ENCODE measurements around the gene PRPF40A. TPM values are rescaled to one million over a fixed set of nuclear protein-coding genes. Genes with fewer than 3 reads are reported as not detected.
A peak's percentile ranks its signal among the peaks of the same experiment; 100 is the strongest.

Gene PRPF40A
- total and polyA plus RNA-seq, 5 donors from 2014 or later: 115 to 142 (median 118) TPM

DNA sequence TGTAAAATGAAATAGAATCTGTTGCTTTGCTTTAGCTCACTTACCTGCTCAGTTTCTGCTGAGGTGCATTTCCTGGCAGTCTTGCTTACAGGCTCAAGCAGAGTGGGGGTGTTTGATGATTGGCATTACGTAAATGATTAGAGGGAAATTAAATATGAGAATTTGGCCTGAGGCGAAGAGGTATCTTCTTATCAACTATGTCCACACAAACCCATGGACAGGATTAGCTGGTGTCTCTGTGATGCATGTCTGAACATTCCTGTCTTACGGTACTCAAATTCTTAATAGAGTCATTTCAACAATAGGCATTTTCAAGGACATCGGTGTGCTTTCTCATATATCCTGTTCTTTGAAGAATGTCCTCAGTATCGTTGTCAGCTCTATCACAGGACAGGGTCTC, 102.1 kb downstream of the PRPF40A start:
- H3K36me3 Mint-ChIP-seq: no peaks in the 10 kb centered on the region
- H3K27me3 Mint-ChIP-seq: peaks cover 16% of the 10 kb centered on the region

GRCh38 chr2:152613235-152613634, 104.0 kb downstream of the PRPF40A start:
- peaks cover 0 to 3% (median 0%) of the 10 kb centered on the region in 4 donors for H3K4me1 Mint-ChIP-seq
- peaks cover 16% of the 10 kb centered on the region for H3K27me3 Mint-ChIP-seq
- no peaks in the 10 kb centered on the region for H3K9me3 ChIP-seq (ENCODE audit: control insufficient read depth in 2 of 2, low read length in 2 of 2)
- DNase-seq (no peak), ATAC-seq (ENCODE audit: low read depth in 2 of 2) (no peak)
- no peaks in the 10 kb centered on the region for H3K9me3 Mint-ChIP-seq
- no peak overlapping the region for H3K27ac Mint-ChIP-seq
- no peak overlapping the region for H3K27ac ChIP-seq (ENCODE audit: insufficient read depth, low read length, poor library complexity, severe bottlenecking)
- H3K36me3 ChIP-seq (ENCODE audit: control insufficient read depth, insufficient read depth, low read length): no peaks in the 10 kb centered on the region
- H3K4me3 ChIP-seq (ENCODE audit: low read depth, low read length): no peak overlapping the region
- H3K36me3 Mint-ChIP-seq: no peaks in the 10 kb centered on the region
- H3K4me1 ChIP-seq (ENCODE audit: control insufficient read depth, insufficient read depth, low read length, poor library complexity, severe bottlenecking): no peaks in the 10 kb centered on the region
- H3K4me3 Mint-ChIP-seq: no peak overlapping the region
- H3K27me3 ChIP-seq (ENCODE audit: control insufficient read depth, insufficient read depth, low read length): peaks cover 7% of the 10 kb centered on the region

More for the DNA sequence above, 102.1 kb downstream of the PRPF40A start:
- Histone ChIP-seq H3K36me3 (ENCODE audit: control insufficient read depth, insufficient read depth, low read length) (no peaks in the 10 kb centered on the region), H3K9me3 (ENCODE audit: control insufficient read depth in 2 of 2, low read length in 2 of 2) (no peaks in the 10 kb centered on the region), H3K27me3 (ENCODE audit: control insufficient read depth, insufficient read depth, low read length) (no peaks in the 10 kb centered on the region), H3K4me1 (ENCODE audit: control insufficient read depth, insufficient read depth, low read length, poor library complexity, severe bottlenecking) (no peaks in the 10 kb centered on the region), H3K27ac (ENCODE audit: insufficient read depth, low read length, poor library complexity, severe bottlenecking) (no peak overlapping the region), H3K4me3 (ENCODE audit: low read depth, low read length) (no peak overlapping the region)
- H3K4me3 Mint-ChIP-seq: no peak overlapping the region
- no peaks in the 10 kb centered on the region for H3K9me3 Mint-ChIP-seq
- no peak overlapping the region for H3K27ac Mint-ChIP-seq
- no peak for DNase-seq
- no peak for ATAC-seq (ENCODE audit: low read depth in 2 of 2)
- H3K4me1 Mint-ChIP-seq: peaks cover 0 to 3% (median 0%) of the 10 kb centered on the region in 4 donors

- Mint-ChIP-seq H3K9me3 (no peaks in the 10 kb centered on the region), H3K27ac (no peak overlapping the region), H3K4me3 (no peak overlapping the region), H3K36me3 (no peaks in the 10 kb centered on the region), H3K4me1 (peaks cover 0 to 3% (median 0%) of the 10 kb centered on the region in 4 donors), H3K27me3 (peaks cover 16% of the 10 kb centered on the region)
- no peak overlapping the region for H3K27ac ChIP-seq (ENCODE audit: insufficient read depth, low read length, poor library complexity, severe bottlenecking)
- no peak overlapping the region for H3K4me3 ChIP-seq (ENCODE audit: low read depth, low read length)
- ATAC-seq (ENCODE audit: low read depth in 2 of 2) (peak; percentile 11 to 37), DNase-seq (no peak)
- no peaks in the 10 kb centered on the region for H3K36me3 ChIP-seq (ENCODE audit: control insufficient read depth, insufficient read depth, low read length)
- H3K4me1 ChIP-seq (ENCODE audit: control insufficient read depth, insufficient read depth, low read length, poor library complexity, severe bottlenecking): no peaks in the 10 kb centered on the region
- H3K27me3 ChIP-seq (ENCODE audit: control insufficient read depth, insufficient read depth, low read length): peaks cover 7% of the 10 kb centered on the region
- H3K9me3 ChIP-seq (ENCODE audit: control insufficient read depth in 2 of 2, low read length in 2 of 2): no peaks in the 10 kb centered on the region
Measured at GRCh38 chr2:152611458-152612231, 105.6 kb downstream of the PRPF40A start.

DNA sequence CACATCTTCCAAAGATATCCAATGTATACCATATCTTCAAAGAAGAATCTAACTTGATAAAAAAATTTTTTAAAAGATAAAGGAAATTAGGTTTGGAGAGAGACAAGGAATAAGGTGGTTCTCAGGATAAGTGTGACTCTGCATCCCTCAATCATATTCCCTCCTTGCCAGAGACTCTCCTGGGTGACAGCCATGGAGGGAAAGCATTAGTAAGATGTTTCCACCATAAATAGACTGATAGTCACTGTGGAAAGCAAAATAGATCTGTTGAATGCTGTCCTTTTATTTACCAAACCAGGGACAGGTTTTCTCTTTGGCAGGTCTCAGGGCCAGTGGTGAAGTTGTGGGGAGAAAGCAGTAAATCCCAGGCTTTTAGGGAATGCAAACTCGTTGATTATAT, 107.6 kb downstream of the PRPF40A start:
- no peak for DNase-seq
- H3K36me3 Mint-ChIP-seq: no peaks in the 10 kb centered on the region
- H3K27ac Mint-ChIP-seq: no peak overlapping the region
- H3K36me3 ChIP-seq (ENCODE audit: control insufficient read depth, insufficient read depth, low read length): no peaks in the 10 kb centered on the region
- H3K9me3 Mint-ChIP-seq: no peaks in the 10 kb centered on the region
- peaks cover 0 to 3% (median 0%) of the 10 kb centered on the region in 4 donors for H3K4me1 Mint-ChIP-seq
- no peaks in the 10 kb centered on the region for H3K9me3 ChIP-seq (ENCODE audit: control insufficient read depth in 2 of 2, low read length in 2 of 2)
- H3K4me1 ChIP-seq (ENCODE audit: control insufficient read depth, insufficient read depth, low read length, poor library complexity, severe bottlenecking): no peaks in the 10 kb centered on the region
- no peak for ATAC-seq (ENCODE audit: low read depth in 2 of 2)
- peaks cover 7% of the 10 kb centered on the region for H3K27me3 ChIP-seq (ENCODE audit: control insufficient read depth, insufficient read depth, low read length)
- no peak overlapping the region for H3K4me3 ChIP-seq (ENCODE audit: low read depth, low read length)
- H3K27me3 Mint-ChIP-seq: peaks cover 12% of the 10 kb centered on the region
- no peak overlapping the region for H3K27ac ChIP-seq (ENCODE audit: insufficient read depth, low read length, poor library complexity, severe bottlenecking)
- H3K4me3 Mint-ChIP-seq: no peak overlapping the region

DNA sequence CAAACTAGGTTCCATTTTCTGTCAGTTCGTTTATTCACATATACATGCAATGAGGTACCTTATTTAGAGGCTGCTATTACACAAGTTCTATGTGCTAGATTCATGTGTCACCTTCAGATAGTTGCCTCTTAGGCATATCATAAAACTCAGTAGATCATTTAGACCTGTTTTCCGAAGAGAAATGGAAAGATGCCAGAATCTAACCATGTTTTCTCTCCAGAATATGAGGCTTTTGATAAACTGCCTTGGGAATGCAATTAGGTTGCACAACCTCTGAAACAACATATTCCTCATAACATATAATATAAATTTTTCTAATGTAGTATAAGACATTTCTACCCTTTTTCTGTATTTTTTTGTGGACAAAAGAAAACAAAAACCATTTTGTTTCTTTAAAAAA, 108.1 kb downstream of the PRPF40A start:
- Histone ChIP-seq H3K4me3 (ENCODE audit: low read depth, low read length) (no peak overlapping the region), H3K27ac (ENCODE audit: insufficient read depth, low read length, poor library complexity, severe bottlenecking) (no peak overlapping the region), H3K36me3 (ENCODE audit: control insufficient read depth, insufficient read depth, low read length) (no peaks in the 10 kb centered on the region), H3K4me1 (ENCODE audit: control insufficient read depth, insufficient read depth, low read length, poor library complexity, severe bottlenecking) (no peaks in the 10 kb centered on the region), H3K9me3 (ENCODE audit: control insufficient read depth in 2 of 2, low read length in 2 of 2) (no peaks in the 10 kb centered on the region), H3K27me3 (ENCODE audit: control insufficient read depth, insufficient read depth, low read length) (peaks cover 7% of the 10 kb centered on the region)
- peaks cover 0 to 3% (median 0%) of the 10 kb centered on the region in 4 donors for H3K4me1 Mint-ChIP-seq
- no peak overlapping the region for H3K27ac Mint-ChIP-seq
- peaks cover 11% of the 10 kb centered on the region for H3K27me3 Mint-ChIP-seq
- H3K36me3 Mint-ChIP-seq: no peaks in the 10 kb centered on the region
- no peak overlapping the region for H3K4me3 Mint-ChIP-seq
- no peak for ATAC-seq (ENCODE audit: low read depth in 2 of 2)
- no peaks in the 10 kb centered on the region for H3K9me3 Mint-ChIP-seq
- DNase-seq: no peak

DNA sequence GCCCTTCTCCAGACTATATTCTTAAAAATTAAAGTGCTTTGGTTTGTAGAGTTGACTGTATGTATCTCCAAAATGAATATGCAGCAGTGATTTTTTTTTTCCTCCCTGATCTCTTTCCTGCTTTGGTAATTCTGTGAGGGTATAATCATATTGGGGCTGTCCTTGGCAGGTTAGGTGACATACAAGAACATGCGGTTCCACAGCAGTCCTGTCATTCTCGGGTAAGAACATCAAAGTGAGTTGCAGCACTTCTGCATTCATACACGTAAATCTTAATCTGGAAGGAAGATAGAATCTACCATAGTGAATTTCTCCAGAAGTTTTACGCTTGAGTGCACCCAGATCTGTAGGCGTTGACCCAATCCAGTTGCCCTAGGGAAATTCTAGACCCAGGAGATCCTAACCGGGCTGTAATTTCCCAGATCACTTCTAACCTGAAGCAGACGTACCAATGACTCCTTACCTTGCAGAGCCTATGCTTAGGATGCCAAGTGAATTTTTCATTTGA, 109.4 kb downstream of the PRPF40A start:
- Histone ChIP-seq H3K9me3 (ENCODE audit: control insufficient read depth in 2 of 2, low read length in 2 of 2) (no peaks in the 10 kb centered on the region), H3K27ac (ENCODE audit: insufficient read depth, low read length, poor library complexity, severe bottlenecking) (no peak overlapping the region), H3K36me3 (ENCODE audit: control insufficient read depth, insufficient read depth, low read length) (no peaks in the 10 kb centered on the region), H3K27me3 (ENCODE audit: control insufficient read depth, insufficient read depth, low read length) (peaks cover 7% of the 10 kb centered on the region), H3K4me1 (ENCODE audit: control insufficient read depth, insufficient read depth, low read length, poor library complexity, severe bottlenecking) (no peaks in the 10 kb centered on the region), H3K4me3 (ENCODE audit: low read depth, low read length) (no peak overlapping the region)
- Mint-ChIP-seq H3K4me3 (no peak overlapping the region), H3K9me3 (no peaks in the 10 kb centered on the region), H3K4me1 (peaks cover 0 to 5% (median 0%) of the 10 kb centered on the region in 4 donors), H3K36me3 (no peaks in the 10 kb centered on the region), H3K27ac (no peak overlapping the region), H3K27me3 (peaks cover 5% of the 10 kb centered on the region)
- ATAC-seq (ENCODE audit: low read depth in 2 of 2) (no peak), DNase-seq (no peak)

DNA sequence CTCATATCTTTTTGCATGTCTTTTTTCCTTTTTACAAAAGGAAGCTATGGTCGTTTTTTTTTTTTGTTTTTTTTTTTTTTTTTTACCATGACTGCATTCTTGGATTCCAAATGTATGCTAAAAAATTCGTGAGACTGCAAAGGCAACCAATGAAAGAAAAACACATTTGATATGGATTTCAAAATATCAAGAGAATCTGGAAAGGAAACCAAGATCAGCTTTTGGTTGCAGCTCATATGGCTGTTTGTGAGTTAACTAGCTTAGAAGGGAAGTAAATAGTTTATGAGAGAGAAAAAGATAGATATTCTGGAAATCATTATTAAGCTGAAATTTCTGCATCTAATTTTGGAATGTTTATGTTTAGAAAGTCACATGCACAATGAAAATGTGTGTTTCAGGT, 110.3 kb downstream of the PRPF40A start:
- H3K27me3 Mint-ChIP-seq: peaks cover 5% of the 10 kb centered on the region
- H3K27me3 ChIP-seq (ENCODE audit: control insufficient read depth, insufficient read depth, low read length): peaks cover 7% of the 10 kb centered on the region
- H3K4me3 Mint-ChIP-seq: no peak overlapping the region
- no peaks in the 10 kb centered on the region for H3K9me3 ChIP-seq (ENCODE audit: control insufficient read depth in 2 of 2, low read length in 2 of 2)
- ATAC-seq (ENCODE audit: low read depth in 2 of 2) (no peak), DNase-seq (no peak)
- H3K4me3 ChIP-seq (ENCODE audit: low read depth, low read length): no peak overlapping the region
- H3K36me3 ChIP-seq (ENCODE audit: control insufficient read depth, insufficient read depth, low read length): no peaks in the 10 kb centered on the region
- H3K9me3 Mint-ChIP-seq: no peaks in the 10 kb centered on the region
- H3K27ac Mint-ChIP-seq: no peak overlapping the region
- H3K27ac ChIP-seq (ENCODE audit: insufficient read depth, low read length, poor library complexity, severe bottlenecking): no peak overlapping the region
- H3K4me1 ChIP-seq (ENCODE audit: control insufficient read depth, insufficient read depth, low read length, poor library complexity, severe bottlenecking): no peaks in the 10 kb centered on the region
- H3K4me1 Mint-ChIP-seq: peaks cover 0 to 7% (median 0%) of the 10 kb centered on the region in 4 donors
- H3K36me3 Mint-ChIP-seq: no peaks in the 10 kb centered on the region

GRCh38 chr2:152606081-152606480, 111.2 kb downstream of the PRPF40A start:
- Mint-ChIP-seq H3K4me1 (peaks cover 0 to 4% (median 0%) of the 10 kb centered on the region in 4 donors), H3K36me3 (no peaks in the 10 kb centered on the region), H3K4me3 (no peak overlapping the region), H3K27ac (no peak overlapping the region), H3K27me3 (no peaks in the 10 kb centered on the region), H3K9me3 (no peaks in the 10 kb centered on the region)
- no peak for ATAC-seq (ENCODE audit: low read depth in 2 of 2)
- Histone ChIP-seq H3K36me3 (ENCODE audit: control insufficient read depth, insufficient read depth, low read length) (no peaks in the 10 kb centered on the region), H3K27ac (ENCODE audit: insufficient read depth, low read length, poor library complexity, severe bottlenecking) (no peak overlapping the region), H3K27me3 (ENCODE audit: control insufficient read depth, insufficient read depth, low read length) (peaks cover 7% of the 10 kb centered on the region), H3K4me3 (ENCODE audit: low read depth, low read length) (no peak overlapping the region), H3K4me1 (ENCODE audit: control insufficient read depth, insufficient read depth, low read length, poor library complexity, severe bottlenecking) (no peaks in the 10 kb centered on the region), H3K9me3 (ENCODE audit: control insufficient read depth in 2 of 2, low read length in 2 of 2) (no peaks in the 10 kb centered on the region)
- DNase-seq: no peak

All from CD4-positive, CD25-positive, alpha-beta regulatory T cell (primary cell).